GM18951 (cell line): Measurements from ENCODE around the gene SCNN1B.
"Not testable (repeated sequence)": the region's sequence is repeated elsewhere in the genome, so short reads cannot be mapped to it uniquely, and the experiment has no call there.

Source experiments
- POLR2A ChIP-seq: IDR thresholded peaks from 4 replicates; pipeline ENCODE4 v1.6.1; 2011; ENCODE audit warnings: mild to moderate bottlenecking; ENCODE audit not compliant: insufficient read length, insufficient read depth; ENCODE audit errors: extremely low read depth
- in situ Hi-C: fragments of 300-500 bp; cut with MboI; formaldehyde crosslinking; loops from one replicate; pipeline ENCODE4 v1.12.0; 2022; ENCODE audit warnings: low sequenced_read_pairs, mixed read lengths, inconsistent platforms; ENCODE audit not compliant: unreplicated experiment

Gene SCNN1B

DNA sequence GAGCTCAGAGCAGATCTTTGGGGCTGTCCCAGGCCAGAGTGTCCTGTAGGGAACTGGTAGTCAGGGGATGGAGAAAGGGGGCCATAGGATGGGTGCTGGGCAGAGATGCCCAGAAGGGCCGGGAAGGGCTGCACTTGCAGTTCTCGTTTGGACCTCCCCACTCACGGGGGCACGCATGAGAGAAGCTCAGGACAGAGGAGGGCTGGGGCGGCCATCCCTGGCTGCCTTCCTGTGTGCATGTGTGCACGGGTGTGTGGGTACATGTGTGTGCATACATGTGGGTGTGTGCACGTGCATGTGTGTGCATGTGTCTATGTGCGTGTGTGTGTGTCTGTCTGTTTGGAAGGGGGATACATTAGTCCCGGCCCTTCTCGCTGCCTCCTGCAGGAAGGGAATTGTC, 77.6 kb downstream of the SCNN1B start:
- in situ Hi-C loops = no loop called here
- no peak for TF ChIP-seq POLR2A

DNA sequence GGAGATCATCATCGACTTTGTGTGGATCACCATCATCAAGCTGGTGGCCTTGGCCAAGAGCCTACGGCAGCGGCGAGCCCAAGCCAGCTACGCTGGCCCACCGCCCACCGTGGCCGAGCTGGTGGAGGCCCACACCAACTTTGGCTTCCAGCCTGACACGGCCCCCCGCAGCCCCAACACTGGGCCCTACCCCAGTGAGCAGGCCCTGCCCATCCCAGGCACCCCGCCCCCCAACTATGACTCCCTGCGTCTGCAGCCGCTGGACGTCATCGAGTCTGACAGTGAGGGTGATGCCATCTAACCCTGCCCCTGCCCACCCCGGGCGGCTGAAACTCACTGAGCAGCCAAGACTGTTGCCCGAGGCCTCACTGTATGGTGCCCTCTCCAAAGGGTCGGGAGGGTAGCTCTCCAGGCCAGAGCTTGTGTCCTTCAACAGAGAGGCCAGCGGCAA, 78.4 kb downstream of the SCNN1B start:
- in situ Hi-C loops = no loop called here
- no peak for TF ChIP-seq POLR2A

- in situ Hi-C loops = not testable (repeated sequence)
Observed at GRCh38 chr16:23381702-23382101, 79.6 kb downstream of the SCNN1B start.

GRCh38 chr16:23382279-23382678, 80.2 kb downstream of the SCNN1B start:
- in situ Hi-C loops = no loop called here

DNA sequence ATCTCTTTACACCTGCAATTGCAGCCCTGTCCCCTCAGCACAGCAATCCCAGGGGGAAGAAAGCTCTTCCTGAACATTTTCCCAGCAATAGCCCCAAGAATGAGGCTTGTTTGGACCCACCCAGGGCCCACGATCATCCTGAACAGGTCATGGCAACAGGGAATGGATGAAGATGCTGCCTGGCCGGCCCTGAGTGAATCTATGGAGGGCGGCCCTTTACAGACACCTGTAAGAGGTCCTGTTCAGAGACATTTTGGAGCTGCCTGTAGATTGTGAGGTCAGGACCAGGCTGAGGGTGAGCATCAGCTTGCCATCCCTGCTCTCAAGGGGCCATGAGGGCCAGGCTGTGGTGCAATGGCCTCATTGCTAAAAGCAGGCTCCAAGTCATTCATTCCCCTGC, 81.8 kb downstream of the SCNN1B start:
- TF ChIP-seq POLR2A = no peak
- in situ Hi-C loops = no loop called here

More at GRCh38 chr16:23382279-23382678, 80.2 kb downstream of the SCNN1B start:
- TF ChIP-seq POLR2A = no peak

- in situ Hi-C loops = no loop called here
Observed at GRCh38 chr16:23384878-23385277, 82.8 kb downstream of the SCNN1B start.

GRCh38 chr16:23385441-23385840, 83.3 kb downstream of the SCNN1B start:
- TF ChIP-seq POLR2A = no peak
- in situ Hi-C loops = no loop called here

More at GRCh38 chr16:23384878-23385277, 82.8 kb downstream of the SCNN1B start:
- no peak for TF ChIP-seq POLR2A

DNA sequence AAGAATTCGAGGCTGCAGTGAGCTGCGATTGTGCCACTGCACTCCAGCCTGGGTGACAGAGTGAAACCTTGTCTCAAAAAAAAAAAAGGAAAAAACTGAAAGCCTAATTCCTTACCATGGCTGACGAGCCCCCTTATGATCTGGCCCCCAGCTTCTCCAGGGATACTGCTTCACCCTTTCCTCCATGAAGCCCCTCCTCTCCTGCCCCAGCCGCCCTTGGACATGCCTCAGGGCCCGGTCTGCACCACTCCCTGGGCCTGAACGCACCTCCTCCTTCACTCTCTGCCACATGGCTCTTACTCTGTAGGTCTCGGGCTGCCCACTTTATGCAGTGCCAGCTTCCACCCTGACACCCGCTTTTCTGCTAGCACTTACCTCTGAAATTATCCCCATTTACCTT, 85.6 kb downstream of the SCNN1B start:
- in situ Hi-C loops = no loop called here
- TF ChIP-seq POLR2A = no peak

DNA sequence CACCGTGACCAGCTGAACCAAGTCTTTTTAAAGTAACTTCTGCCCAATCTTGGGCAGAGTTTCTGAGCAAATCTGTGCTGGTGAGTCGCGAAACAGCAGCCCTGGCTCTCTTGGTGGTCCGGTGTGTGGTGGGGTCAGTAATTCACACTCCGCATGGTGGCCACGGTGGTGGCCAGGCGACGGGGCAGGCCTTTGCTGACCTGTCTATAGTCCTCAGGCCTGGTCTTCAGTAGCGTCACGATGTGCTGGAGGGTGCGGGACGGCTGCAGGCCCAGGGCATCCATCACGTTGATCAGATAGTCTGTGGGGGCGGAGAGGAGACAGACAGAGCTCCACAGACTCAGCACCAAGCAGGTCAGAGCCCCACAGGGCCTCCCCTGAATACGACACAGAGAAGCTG, 86.7 kb downstream of the SCNN1B start:
- in situ Hi-C loops = no loop called here
- no peak for TF ChIP-seq POLR2A

- in situ Hi-C loops = no loop called here
- TF ChIP-seq POLR2A = no peak
Observed at GRCh38 chr16:23389201-23389600, 87.1 kb downstream of the SCNN1B start.

DNA sequence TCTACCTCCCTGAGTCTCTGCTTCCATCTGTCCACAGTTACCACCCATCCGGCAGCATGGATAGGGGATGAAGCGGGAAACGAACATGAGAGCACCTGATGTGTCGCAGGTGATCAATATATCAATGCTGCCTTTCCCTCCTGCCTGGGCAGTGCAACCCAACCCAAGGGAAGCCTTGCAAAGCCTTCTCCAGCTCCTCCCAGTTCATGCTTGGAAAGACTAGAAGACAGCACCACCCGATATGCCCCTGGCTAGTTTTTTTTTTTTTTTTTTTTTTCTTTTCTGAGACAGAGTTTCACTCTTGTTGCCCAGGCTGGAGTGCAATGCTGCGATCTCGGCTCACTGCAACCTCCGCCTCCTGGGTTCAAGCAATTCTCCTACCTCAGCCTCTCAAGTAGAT, 87.8 kb downstream of the SCNN1B start:
- in situ Hi-C loops = not testable (repeated sequence)

- no peak for TF ChIP-seq POLR2A
- in situ Hi-C loops = no loop called here
Observed at GRCh38 chr16:23391381-23392222, 89.5 kb downstream of the SCNN1B start.

- in situ Hi-C loops = no loop called here
- TF ChIP-seq POLR2A = no peak
Observed at GRCh38 chr16:23392223-23392600, 90.1 kb downstream of the SCNN1B start.

DNA sequence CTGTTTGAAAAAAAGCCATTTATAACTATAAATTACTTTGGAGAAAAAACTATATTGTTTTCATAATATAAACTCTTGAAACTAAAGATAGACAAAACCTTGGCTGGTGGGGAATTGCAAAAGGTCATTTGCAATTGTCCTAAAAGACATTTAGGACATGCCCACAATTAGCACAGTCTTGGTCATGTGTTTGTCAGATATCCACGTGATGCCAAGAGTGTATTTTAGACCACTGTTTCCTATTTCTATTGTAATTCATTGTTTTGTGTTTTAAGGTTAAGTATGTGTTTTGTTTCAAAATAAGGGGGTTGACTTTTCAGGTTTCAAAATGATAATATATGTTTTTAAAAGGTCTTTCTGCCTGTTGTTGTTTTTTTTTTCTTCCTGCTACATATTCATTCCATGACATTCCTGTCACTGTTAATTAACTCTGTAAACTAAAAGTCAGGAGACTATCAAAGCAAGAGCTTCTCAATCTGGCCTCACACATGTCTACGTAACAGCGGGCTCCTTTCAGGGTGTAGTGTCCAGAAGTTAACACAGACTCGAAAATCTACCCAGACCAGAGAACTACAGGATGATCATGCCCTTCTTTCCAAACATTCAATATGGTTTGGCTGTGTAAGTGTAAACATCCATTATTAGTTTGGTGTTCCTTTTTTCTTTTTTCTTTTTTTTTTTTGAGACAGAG, 92.2 kb downstream of the SCNN1B start:
- no peak for TF ChIP-seq POLR2A
- in situ Hi-C loops = no loop called here
